ENCODE data around the gene PUS3.

PUS3 gene

GRCh38 chr11:125902927-125903710, at the start of gene PUS3:
Gene PUS3 (minus strand): TSS chr11:125903206. CDS start chr11:125896284, 6,922 bp downstream.
- ChIA-PET CTCF (interaction anchor here (0.8 to 1.3 kb wide), 2 partner anchors 15 to 20 kb away, joined by 3 to 5 read pairs; no protein-coding TSS in a partner anchor), POLR2A (interaction anchor here (0.7 to 2.0 kb wide), 15 partner anchors 10 to 379 kb away, joined by 3 to 27 read pairs (median 4); partner anchors contain the start of genes FAM118B, FOXRED1, HYLS1 and RPUSD4)
- peak; percentile 93 for DNase-seq (ENCODE audit: extremely low spot score)
- TF ChIP-seq SP1 (IDR thresholded peaks at IDR 0.05) (no peak), ELF4 (IDR thresholded peaks at IDR 0.05) (0 out of 2 replicates have a peak, but pooled peaks have one; percentile 25)

- no peak for DNase-seq (ENCODE audit: extremely low spot score)
- TF ChIP-seq SUZ12 (IDR thresholded peaks at IDR 0.05) (no peak), ZNF384 (IDR thresholded peaks at IDR 0.05) (no peak), LEF1 (IDR thresholded peaks at IDR 0.05; ENCODE audit: borderline replicate concordance) (no peak), TARDBP (IDR thresholded peaks at IDR 0.05) (no peak), FOXK2 (IDR thresholded peaks at IDR 0.05) (no peak), CTBP1 (IDR thresholded peaks at IDR 0.05; ENCODE audit: borderline replicate concordance) (no peak), NFRKB (IDR thresholded peaks at IDR 0.05) (no peak), L3MBTL2 (conservative IDR thresholded peaks at IDR 0.05) (no peak), BHLHE40 (IDR thresholded peaks at IDR 0.05; ENCODE audit: borderline replicate concordance) (no peak), ARNT (IDR thresholded peaks at IDR 0.05) (no peak), SP1 (IDR thresholded peaks at IDR 0.05) (no peak), ELF4 (IDR thresholded peaks at IDR 0.05) (no peak), HDGF (IDR thresholded peaks at IDR 0.05; ENCODE audit: borderline replicate concordance) (no peak)
- ChIA-PET POLR2A (no interaction called here), CTCF (no interaction called here)
These were observed 49.6 kb upstream of the PUS3 start for GRCh38 chr11:125952559-125952958.

GRCh38 chr11:125951731-125952130, 48.7 kb upstream of the PUS3 start:
- POLR2A ChIA-PET = no interaction called here
- DNase-seq (ENCODE audit: extremely low spot score) = no peak
- TF ChIP-seq SUZ12 (IDR thresholded peaks at IDR 0.05) (no peak), FOXK2 (IDR thresholded peaks at IDR 0.05) (no peak), LEF1 (IDR thresholded peaks at IDR 0.05; ENCODE audit: borderline replicate concordance) (no peak), NFRKB (IDR thresholded peaks at IDR 0.05) (no peak), FOXA1 (IDR thresholded peaks at IDR 0.05) (no peak), PKNOX1 (IDR thresholded peaks at IDR 0.05) (no peak), L3MBTL2 (conservative IDR thresholded peaks at IDR 0.05) (no peak), BHLHE40 (IDR thresholded peaks at IDR 0.05; ENCODE audit: borderline replicate concordance) (no peak), FOXM1 (IDR thresholded peaks at IDR 0.05; ENCODE audit: borderline replicate concordance) (no peak), ARNT (IDR thresholded peaks at IDR 0.05) (no peak)
- CTCF ChIA-PET = interaction anchor here (0.6 kb wide), 1 partner anchor 171 kb away, joined by 3 read pairs; no protein-coding TSS in a partner anchor

GRCh38 chr11:125950696-125951651, 48.0 kb upstream of the PUS3 start:
- no peak for DNase-seq (ENCODE audit: extremely low spot score)
- POLR2A ChIA-PET = no interaction called here
- no peak for TF ChIP-seq ARNT (IDR thresholded peaks at IDR 0.05)
- TF ChIP-seq ZNF384 (IDR thresholded peaks at IDR 0.05) = no peak
- no peak for TF ChIP-seq SUZ12 (IDR thresholded peaks at IDR 0.05)
- no peak for TF ChIP-seq LEF1 (IDR thresholded peaks at IDR 0.05; ENCODE audit: borderline replicate concordance)
- TF ChIP-seq FOXA1 (IDR thresholded peaks at IDR 0.05) = no peak
- TF ChIP-seq L3MBTL2 (conservative IDR thresholded peaks at IDR 0.05) = no peak
- no peak for TF ChIP-seq HDGF (IDR thresholded peaks at IDR 0.05; ENCODE audit: borderline replicate concordance)
- no peak for TF ChIP-seq NFRKB (IDR thresholded peaks at IDR 0.05)
- no peak for TF ChIP-seq TARDBP (IDR thresholded peaks at IDR 0.05)
- TF ChIP-seq FOXM1 (IDR thresholded peaks at IDR 0.05; ENCODE audit: borderline replicate concordance) = no peak
- no peak for TF ChIP-seq ELF4 (IDR thresholded peaks at IDR 0.05)
- no peak for TF ChIP-seq SP1 (IDR thresholded peaks at IDR 0.05)
- no peak for TF ChIP-seq FOXK2 (IDR thresholded peaks at IDR 0.05)
- no peak for TF ChIP-seq BHLHE40 (IDR thresholded peaks at IDR 0.05; ENCODE audit: borderline replicate concordance)
- TF ChIP-seq PKNOX1 (IDR thresholded peaks at IDR 0.05) = no peak
- TF ChIP-seq CTBP1 (IDR thresholded peaks at IDR 0.05; ENCODE audit: borderline replicate concordance) = no peak
- CTCF ChIA-PET = interaction anchor here (0.6 to 0.8 kb wide), 2 partner anchors 12 to 111 kb away, joined by 3 read pairs; no protein-coding TSS in a partner anchor

GRCh38 chr11:125950178-125950490, 47.1 kb upstream of the PUS3 start:
- no peak for TF ChIP-seq PKNOX1 (IDR thresholded peaks at IDR 0.05)
- TF ChIP-seq NFRKB (IDR thresholded peaks at IDR 0.05) = no peak
- TF ChIP-seq HDGF (IDR thresholded peaks at IDR 0.05; ENCODE audit: borderline replicate concordance) = no peak
- TF ChIP-seq FOXM1 (IDR thresholded peaks at IDR 0.05; ENCODE audit: borderline replicate concordance) = no peak
- no peak for TF ChIP-seq CTBP1 (IDR thresholded peaks at IDR 0.05; ENCODE audit: borderline replicate concordance)
- no peak for TF ChIP-seq LEF1 (IDR thresholded peaks at IDR 0.05; ENCODE audit: borderline replicate concordance)
- no peak for TF ChIP-seq SUZ12 (IDR thresholded peaks at IDR 0.05)
- no peak for TF ChIP-seq ELF4 (IDR thresholded peaks at IDR 0.05)
- CTCF ChIA-PET = interaction anchor here (0.6 to 0.8 kb wide), 2 partner anchors 13 to 112 kb away, joined by 3 read pairs; no protein-coding TSS in a partner anchor
- POLR2A ChIA-PET = no interaction called here
- no peak for DNase-seq (ENCODE audit: extremely low spot score)
